MG63 (cell line): ENCODE data around the gene TRNAU1AP. TPM values are rescaled to one million over a fixed set of nuclear protein-coding genes. Genes with fewer than 3 reads are reported as not detected.
"Not testable (repeated sequence)": the region's sequence is repeated elsewhere in the genome, so short reads cannot be mapped to it uniquely, and the experiment has no call there.

Experiments used
- DNase-seq: peaks from one replicate; pipeline ENCODE4 v3.0.0-alpha.2; 2020
- H3K27me3 ChIP-seq: fragments of 250-450 bp; sonication (Bioruptor Pico); 2 replicates; pipeline ENCODE4 v1.5.1; 2020; ENCODE audit warnings: mild to moderate bottlenecking, moderate library complexity
- H3K36me3 ChIP-seq: fragments of 250-450 bp; sonication (Bioruptor Pico); 2 replicates; pipeline ENCODE4 v1.5.1; 2020; ENCODE audit warnings: mild to moderate bottlenecking, moderate library complexity
- H3K4me3 ChIP-seq: fragments of 250-450 bp; sonication (Bioruptor Pico); 2 replicates; pipeline ENCODE4 v1.5.1; 2020; ENCODE audit warnings: mild to moderate bottlenecking, moderate library complexity
- H3K9me3 ChIP-seq: fragments of 250-450 bp; sonication (Bioruptor Pico); 2 replicates; pipeline ENCODE4 v1.5.1; 2020; ENCODE audit warnings: mild to moderate bottlenecking, moderate library complexity
- total RNA-seq: library from RNA; depleted of rRNA; stranded (reverse); fragments of >200 nt; shearing (Covaris generic); gene quantifications from 2 replicates; pipeline ENCODE4 v1.2.3, GENCODE V29; 2014; ENCODE audit warnings: low replicate concordance; rRNA removed

Gene TRNAU1AP
- total RNA-seq: 9.7 and 11.2 TPM in 2 replicates

- Histone ChIP-seq H3K36me3 (peaks cover 17% of the 10 kb centered on the region), H3K27me3 (no peaks in the 10 kb centered on the region)
Measured at GRCh38 chr1:28552758-28553663, at the start of gene TRNAU1AP. TSS of gene TRNAU1AP (plus strand) at chr1:28553085. CDS start at chr1:28553111, 26 bp downstream.

GRCh38 chr1:28503117-28503516 is 49.8 kb upstream of the TRNAU1AP start:
- Histone ChIP-seq H3K36me3 (peaks cover 36% of the 10 kb centered on the region), H3K4me3 (no peak overlapping the region), H3K27me3 (no peaks in the 10 kb centered on the region), H3K9me3 (no peaks in the 10 kb centered on the region)
- DNase-seq: no peak

More at GRCh38 chr1:28552758-28553663, at the start of gene TRNAU1AP:
- peak; percentile 94 for DNase-seq
- Histone ChIP-seq H3K9me3 (no peaks in the 10 kb centered on the region), H3K4me3 (peak within 1 kb of the TSS; percentile 82)

- Histone ChIP-seq H3K4me3 (peak within 1 kb of the TSS; percentile 96), H3K36me3 (peaks cover 46% of the 10 kb centered on the region), H3K27me3 (0 out of 2 replicates have a peak, but pooled peaks cover 2% of the 10 kb centered on the region), H3K9me3 (no peaks in the 10 kb centered on the region; the same call in 1 of the 2 replicates)
- peak; percentile 97 for DNase-seq
Measured at GRCh38 chr1:28505406-28506187, 47.3 kb upstream of the TRNAU1AP start, which contains the start of gene RCC1. TSS of gene RCC1 (plus strand) at chr1:28506043. CDS start at chr1:28529867, 23,824 bp downstream.

- Histone ChIP-seq H3K4me3 (peak overlapping the region; percentile 96), H3K27me3 (0 out of 2 replicates have a peak, but pooled peaks cover 2% of the 10 kb centered on the region), H3K9me3 (no peaks in the 10 kb centered on the region; the same call in 1 of the 2 replicates), H3K36me3 (peaks cover 57% of the 10 kb centered on the region)
- DNase-seq: no peak
Measured at GRCh38 chr1:28506907-28507246, 46.0 kb upstream of the TRNAU1AP start.

GRCh38 chr1:28507247-28507645 is 45.6 kb upstream of the TRNAU1AP start:
- H3K27me3 ChIP-seq: 0 out of 2 replicates have a peak, but pooled peaks cover 2% of the 10 kb centered on the region
- peaks cover 61% of the 10 kb centered on the region for H3K36me3 ChIP-seq
- peak overlapping the region; percentile 96 for H3K4me3 ChIP-seq
- no peaks in the 10 kb centered on the region; the same call in 1 of the 2 replicates for H3K9me3 ChIP-seq
- peak; percentile 23 for DNase-seq

- Histone ChIP-seq H3K36me3 (peaks cover 65% of the 10 kb centered on the region), H3K27me3 (0 out of 2 replicates have a peak, but pooled peaks cover 2% of the 10 kb centered on the region), H3K9me3 (no peaks in the 10 kb centered on the region; the same call in 1 of the 2 replicates), H3K4me3 (peak overlapping the region; percentile 96)
- no peak for DNase-seq
Measured at GRCh38 chr1:28507646-28508434, 45.0 kb upstream of the TRNAU1AP start.

- peak overlapping the region; percentile 96 for H3K4me3 ChIP-seq
- H3K9me3 ChIP-seq: no peaks in the 10 kb centered on the region; the same call in 1 of the 2 replicates
- DNase-seq: no peak
- 0 out of 2 replicates have a peak, but pooled peaks cover 2% of the 10 kb centered on the region for H3K27me3 ChIP-seq
- H3K36me3 ChIP-seq: peaks cover 69% of the 10 kb centered on the region
Measured at GRCh38 chr1:28508435-28508754, 44.5 kb upstream of the TRNAU1AP start.

GRCh38 chr1:28509705-28510272 is 43.1 kb upstream of the TRNAU1AP start:
- peaks cover 69% of the 10 kb centered on the region for H3K36me3 ChIP-seq
- H3K27me3 ChIP-seq: 0 out of 2 replicates have a peak, but pooled peaks cover 2% of the 10 kb centered on the region
- peak; percentile 47 for DNase-seq
- H3K9me3 ChIP-seq: no peaks in the 10 kb centered on the region; the same call in 1 of the 2 replicates
- H3K4me3 ChIP-seq: peak overlapping the region; percentile 96

- H3K4me3 ChIP-seq: peak overlapping the region; percentile 96
- DNase-seq: peak; percentile 52
- H3K36me3 ChIP-seq: peaks cover 69% of the 10 kb centered on the region
- H3K9me3 ChIP-seq: no peaks in the 10 kb centered on the region; the same call in 1 of the 2 replicates
- 0 out of 2 replicates have a peak, but pooled peaks cover 2% of the 10 kb centered on the region for H3K27me3 ChIP-seq
Measured at GRCh38 chr1:28510273-28510969, 42.5 kb upstream of the TRNAU1AP start.

- no peak for DNase-seq
- 0 out of 2 replicates have a peak, but pooled peaks cover 2% of the 10 kb centered on the region for H3K27me3 ChIP-seq
- peaks cover 69% of the 10 kb centered on the region for H3K36me3 ChIP-seq
- peak overlapping the region; percentile 96 for H3K4me3 ChIP-seq
- H3K9me3 ChIP-seq: no peaks in the 10 kb centered on the region; the same call in 1 of the 2 replicates
Measured at GRCh38 chr1:28510970-28511440, 41.9 kb upstream of the TRNAU1AP start.

- peak; percentile 25 for DNase-seq
- Histone ChIP-seq H3K36me3 (peaks cover 57% of the 10 kb centered on the region), H3K27me3 (0 out of 2 replicates have a peak, but pooled peaks cover 2% of the 10 kb centered on the region), H3K9me3 (no peaks in the 10 kb centered on the region; the same call in 1 of the 2 replicates), H3K4me3 (no peak overlapping the region)
Measured at GRCh38 chr1:28512058-28512611, 40.8 kb upstream of the TRNAU1AP start.

GRCh38 chr1:28514445-28514933 is 38.4 kb upstream of the TRNAU1AP start:
- H3K36me3 ChIP-seq: peaks cover 42% of the 10 kb centered on the region
- not testable (repeated sequence) for H3K4me3 ChIP-seq, H3K9me3 ChIP-seq, H3K27me3 ChIP-seq
- peak; percentile 39 for DNase-seq

GRCh38 chr1:28516518-28516956 is 36.3 kb upstream of the TRNAU1AP start:
- DNase-seq: no peak
- H3K4me3 ChIP-seq: no peak overlapping the region
- no peaks in the 10 kb centered on the region for H3K9me3 ChIP-seq
- no peaks in the 10 kb centered on the region for H3K27me3 ChIP-seq
- H3K36me3 ChIP-seq: peaks cover 36% of the 10 kb centered on the region

GRCh38 chr1:28517649-28517999 is 35.3 kb upstream of the TRNAU1AP start:
- Histone ChIP-seq H3K27me3 (no peaks in the 10 kb centered on the region), H3K4me3 (peak overlapping the region; percentile 74), H3K36me3 (peaks cover 31% of the 10 kb centered on the region), H3K9me3 (no peaks in the 10 kb centered on the region)
- DNase-seq: no peak
